Measurements from ENCODE around the gene HEYL. TPM values are rescaled to one million over a fixed set of nuclear protein-coding genes. Genes with fewer than 3 reads are reported as not detected.

HEYL gene
- 2.9 to 3.3 TPM (median 3.1 TPM) in 5 replicates for total RNA-seq (2022; extraction: Qiagen RNA extraction)

GRCh38 chr1:39639305-39640130 lies at the start of gene HEYL:
HEYL (minus strand) TSS chr1:39639643; CDS start chr1:39639625, 18 bp downstream.

GRCh38 chr1:39671793-39672550 lies 32.5 kb upstream of the HEYL start, which contains the start of gene NT5C1A:
NT5C1A (minus strand) TSS chr1:39672107; CDS start chr1:39672038, 69 bp downstream.

Other genes starting within 250 kb of the HEYL start
- 0.18 to 0.22 TPM in 2 of 5 replicates, not detected in the others for gene BMP8A, start 148.0 kb downstream of the HEYL start, total RNA-seq (2022; extraction: Qiagen RNA extraction)
- 122 to 154 TPM (median 126 TPM) in 5 replicates for gene PABPC4, start 62.9 kb downstream of the HEYL start, total RNA-seq (2022; extraction: Qiagen RNA extraction)
- gene NT5C1A, start 32.5 kb upstream of the HEYL start, total RNA-seq (2022; extraction: Qiagen RNA extraction), result not detected in 5 replicates
- 0.21 to 0.30 TPM (median 0.26 TPM) in 5 replicates for gene HPCAL4, start 51.8 kb upstream of the HEYL start, total RNA-seq (2022; extraction: Qiagen RNA extraction)
- 39.2 to 42.1 TPM (median 39.4 TPM) in 5 replicates for gene PPIE, start 99.2 kb upstream of the HEYL start, total RNA-seq (2022; extraction: Qiagen RNA extraction)
- gene OXCT2, start 131.7 kb upstream of the HEYL start, total RNA-seq (2022; extraction: Qiagen RNA extraction), result 0.27 to 0.59 TPM (median 0.47 TPM) in 5 replicates
- gene BMP8B, start 149.2 kb upstream of the HEYL start, total RNA-seq (2022; extraction: Qiagen RNA extraction), result 4.0 to 5.5 TPM (median 4.7 TPM) in 5 replicates
- gene TRIT1, start 243.9 kb upstream of the HEYL start, total RNA-seq (2022; extraction: Qiagen RNA extraction), result 13.1 to 16.9 TPM (median 16.3 TPM) in 5 replicates

All from A549 treated with Mapracorat at 1 μM for 4 hours (cell line).